Tibial nerve (tissue), 4 donors: ENCODE data around the gene MAP1LC3B2.

Experiments used
- CTCF ChIP-seq, 5 experiments: fragments of 200-600 bp in 3 of 5; fragments of 450-650 bp in 2 of 5; sonication (generic) in 3 of 5; IDR thresholded peaks; one replicate each; pipeline ENCODE4 v1.5.1; 2016 to 2019; ENCODE audit warnings: antibody characterized with exemption in 5 of 5, mild to moderate bottlenecking in 3 of 5, moderate library complexity in 2 of 5
- EP300 ChIP-seq, 2 donors: sonication (generic); formaldehyde crosslinking; IDR thresholded peaks; one replicate each; pipeline ENCODE4 v1.6.1; 2017; ENCODE audit warnings: antibody characterized with exemption in 2 of 2, mild to moderate bottlenecking in 1 of 2
- POLR2A ChIP-seq, 2 donors: fragments of 450-650 bp; IDR thresholded peaks; one replicate each; pipeline ENCODE4 v1.6.1; 2017; ENCODE audit warnings: antibody characterized with exemption in 2 of 2, mild to moderate bottlenecking in 2 of 2, moderate library complexity in 2 of 2

GRCh38 chr12:116538682-116539305 lies 20.4 kb upstream of the MAP1LC3B2 start:
- TF ChIP-seq POLR2A (IDR thresholded peaks at IDR 0.05) (no peak), CTCF (IDR thresholded peaks at IDR 0.05) (no peak), EP300 (IDR thresholded peaks at IDR 0.05) (peak in 1 of 2 donors; percentile 1)
